Dedifferentiated amniotic fluid mesenchymal stem cell (primary cell): ENCODE results near the gene DPYD.

Experiments
- DNase-seq: peaks from one replicate; pipeline ENCODE4 v3.0.0-alpha.2; 2016; ENCODE audit errors: extremely low spot score

Gene DPYD

GRCh38 chr1:97920832-97921571, at the start of gene DPYD:
TSS of gene DPYD (minus strand) at chr1:97921034. CDS start at chr1:97920922, 112 bp downstream.
- peak; percentile 85 for DNase-seq

GRCh38 chr1:97960470-97960869, 39.6 kb upstream of the DPYD start:
- DNase-seq: no peak

GRCh38 chr1:97947695-97948094, 26.9 kb upstream of the DPYD start:
- no peak for DNase-seq

DNA sequence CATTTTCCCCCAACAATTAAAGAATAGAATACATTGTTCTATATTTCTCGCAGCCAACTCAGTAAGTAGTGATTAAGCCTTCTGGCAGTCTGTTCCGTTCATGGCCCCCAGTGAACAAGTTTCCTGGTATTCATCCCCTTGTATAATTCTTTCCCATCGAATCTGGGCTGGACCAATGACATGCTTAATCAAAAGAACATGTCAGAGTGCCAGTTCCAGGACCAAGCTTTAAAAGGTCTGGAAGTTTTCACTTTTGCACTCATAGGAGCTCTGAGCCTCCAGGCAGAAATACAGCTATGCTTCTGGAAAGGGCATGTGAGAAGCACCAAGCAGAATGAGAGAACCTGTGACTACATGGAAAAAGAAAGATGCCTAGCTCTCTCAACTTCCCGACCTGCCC, 22.5 kb upstream of the DPYD start:
- DNase-seq: peak; percentile 62

GRCh38 chr1:97942161-97943123, 21.6 kb upstream of the DPYD start:
- no peak for DNase-seq

GRCh38 chr1:97938285-97938642, 17.4 kb upstream of the DPYD start:
- no peak for DNase-seq

DNA sequence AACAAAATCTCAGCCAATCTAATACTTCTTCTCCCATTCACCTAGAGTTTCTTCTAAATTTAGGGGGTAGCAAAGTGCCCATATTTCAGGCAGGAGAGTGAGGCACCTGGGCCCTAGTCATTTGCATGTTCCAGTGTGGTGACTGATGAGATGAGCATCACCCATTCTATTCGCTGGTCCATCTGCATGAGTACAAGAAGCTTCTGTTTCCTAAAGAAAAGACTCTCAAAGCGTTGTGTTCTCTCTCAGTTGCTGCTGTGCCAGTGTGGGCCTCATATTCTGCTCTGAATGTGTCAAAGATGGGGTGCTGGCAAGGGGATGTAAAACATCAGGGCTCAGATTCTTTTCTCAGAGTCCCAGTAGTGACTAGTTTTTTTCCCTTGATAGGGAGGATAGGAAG, 16.1 kb upstream of the DPYD start:
- no peak for DNase-seq

DNA sequence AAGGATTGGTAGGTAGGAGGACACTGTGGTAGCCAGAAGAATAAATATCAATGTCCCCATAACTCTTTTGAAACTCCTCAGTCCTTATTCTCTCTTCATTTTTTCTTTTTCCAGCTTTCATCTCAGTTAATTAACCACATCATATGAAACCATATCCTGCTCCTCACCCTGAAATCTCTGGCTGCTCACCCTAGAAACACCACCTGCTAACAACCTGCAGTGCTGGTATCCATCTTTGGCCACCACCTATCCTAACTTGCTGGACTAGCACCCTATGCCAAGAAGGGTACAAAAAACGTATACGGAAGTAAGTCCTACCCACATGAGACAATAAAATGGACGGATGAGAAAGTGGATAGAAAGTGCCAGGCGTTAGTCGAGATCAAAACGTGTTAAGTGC, 13.7 kb upstream of the DPYD start:
- no peak for DNase-seq

DNA sequence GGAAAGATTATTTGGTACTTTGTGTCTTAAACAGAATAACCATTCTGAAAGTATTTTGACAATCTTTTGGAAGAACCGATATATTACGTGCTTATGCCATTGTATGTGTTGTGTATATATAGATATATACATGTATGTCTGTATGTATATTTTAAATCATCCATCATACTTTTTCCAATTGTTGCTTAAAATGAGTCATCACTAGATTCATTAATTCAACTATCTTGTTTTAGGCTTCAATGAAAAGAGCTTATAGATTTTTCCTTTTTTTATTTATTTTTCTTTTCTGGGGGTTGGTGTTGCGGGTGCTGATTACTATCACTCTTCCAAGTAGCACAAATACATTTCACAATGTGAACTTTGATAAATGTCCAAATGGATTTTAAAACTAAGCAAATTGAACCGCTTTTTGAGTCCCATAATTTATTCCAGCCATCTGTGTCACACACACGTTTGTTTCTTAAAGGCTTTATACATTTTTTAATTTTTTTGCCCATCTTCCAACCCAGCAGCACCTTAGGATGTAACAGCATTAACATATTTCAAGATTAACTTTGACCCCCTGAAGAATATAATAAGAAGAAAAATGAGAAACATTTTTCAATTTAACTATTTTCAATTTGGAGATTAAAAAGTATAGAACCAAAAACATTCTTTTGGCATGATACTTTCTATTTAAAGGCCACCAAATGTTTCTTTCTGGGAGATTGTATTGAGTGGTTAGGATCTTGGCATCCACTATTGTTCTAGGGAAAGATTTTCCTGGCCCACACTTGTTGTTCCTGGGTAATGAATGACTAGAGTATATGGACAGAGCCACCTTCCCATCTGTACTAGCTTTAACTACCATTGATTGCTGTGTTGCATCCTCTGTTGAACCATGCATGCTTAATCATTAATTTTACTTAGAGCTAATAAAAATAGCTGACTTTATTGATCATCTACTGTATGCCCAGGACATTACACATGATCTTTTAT, 9.3 kb upstream of the DPYD start:
- DNase-seq: no peak

GRCh38 chr1:97926017-97926708, 5.3 kb upstream of the DPYD start:
- no peak for DNase-seq

GRCh38 chr1:97925151-97925550, 4.3 kb upstream of the DPYD start:
- DNase-seq: no peak

- DNase-seq: no peak
Measured at GRCh38 chr1:97923811-97924210, 3.0 kb upstream of the DPYD start.

GRCh38 chr1:97920276-97920831, 480 bp downstream of the DPYD start:
- DNase-seq: no peak

GRCh38 chr1:97919585-97920261, 1.1 kb downstream of the DPYD start:
- DNase-seq: peak; percentile 55

DNA sequence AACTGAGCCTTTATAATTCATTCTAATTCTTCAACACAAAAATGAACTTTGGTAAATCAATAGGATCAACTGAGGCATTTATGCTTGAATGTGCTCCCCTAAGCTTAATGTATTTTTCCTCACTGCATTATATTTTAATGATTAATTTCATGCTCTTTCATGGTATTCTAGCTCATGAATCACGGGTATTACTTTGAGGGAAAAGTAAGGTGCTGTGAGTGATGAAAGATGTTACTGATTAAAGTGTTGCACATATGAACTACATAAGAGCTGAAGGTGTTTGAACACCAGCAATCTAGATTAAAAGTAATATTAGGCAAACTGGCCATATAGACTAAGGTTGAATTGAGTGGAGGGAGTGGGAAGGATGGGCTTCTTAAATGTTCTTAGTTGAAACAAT, 1.9 kb downstream of the DPYD start:
- DNase-seq: no peak

- DNase-seq: no peak
Measured at GRCh38 chr1:97913506-97914139, 7.2 kb downstream of the DPYD start.

- peak; percentile 40 for DNase-seq
Measured at GRCh38 chr1:97911266-97912215, 9.3 kb downstream of the DPYD start.

GRCh38 chr1:97909266-97909665, 11.6 kb downstream of the DPYD start:
- DNase-seq: no peak

DNA sequence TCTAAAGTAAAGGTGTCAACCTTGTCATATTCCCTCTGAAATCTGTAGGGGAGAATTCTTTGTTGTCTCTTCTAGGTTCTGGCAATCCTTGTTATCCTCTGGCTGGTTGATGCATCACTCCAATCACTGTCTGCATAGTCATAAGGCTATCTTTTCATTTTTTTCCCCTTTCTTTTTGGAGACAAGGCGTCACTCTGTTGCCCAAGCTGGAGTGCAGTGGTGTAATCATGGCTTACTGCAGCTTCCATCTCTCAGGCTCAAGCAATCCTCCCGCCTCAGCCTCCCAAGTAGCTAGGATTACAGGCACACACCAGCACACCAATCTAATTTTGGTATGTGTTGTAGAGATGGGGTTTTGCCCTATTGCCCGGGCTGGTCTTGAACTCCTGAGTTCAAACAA, 12.9 kb downstream of the DPYD start:
- DNase-seq: no peak
